HAP-1 (cell line): ENCODE data around the gene YES1.
"Not testable (repeated sequence)": the region's sequence is repeated elsewhere in the genome, so short reads cannot be mapped to it uniquely, and the experiment has no call there.

Experiments
- DNase-seq, 2 experiments: peaks; one replicate each; pipeline ENCODE4 v3.0.0-alpha.2; 2016 to 2020; ENCODE audit warnings: low spot score in 2 of 2
- H3K27me3 ChIP-seq: fragments of 250-450 bp; sonication (Bioruptor Pico); 2 replicates; pipeline ENCODE4 v1.5.1; 2020; ENCODE audit warnings: low read depth, mild to moderate bottlenecking, moderate library complexity
- H3K36me3 ChIP-seq: fragments of 250-450 bp; sonication (Bioruptor Pico); replicated peaks from 2 replicates; pipeline ENCODE4 v1.5.1; 2020; ENCODE audit warnings: mild to moderate bottlenecking
- H3K4me1 ChIP-seq: fragments of 250-450 bp; sonication (Bioruptor Pico); 2 replicates; pipeline ENCODE4 v1.5.1; 2020; ENCODE audit warnings: mild to moderate bottlenecking
- H3K4me3 ChIP-seq: fragments of 250-450 bp; sonication (Bioruptor Pico); 2 replicates; pipeline ENCODE4 v1.5.1; 2020; ENCODE audit warnings: mild to moderate bottlenecking, moderate library complexity
- H3K9me3 ChIP-seq: fragments of 250-450 bp; sonication (Bioruptor Pico); 2 replicates; pipeline ENCODE4 v1.5.1; 2020; ENCODE audit warnings: mild to moderate bottlenecking, moderate library complexity
- in situ Hi-C: fragments of 300-500 bp; cut with MboI; formaldehyde crosslinking; loops from 3 replicates; pipeline ENCODE4 v1.14.3; 2020; ENCODE audit warnings: low sequenced_read_pairs, inconsistent platforms, mixed read lengths

The YES1 gene

DNA sequence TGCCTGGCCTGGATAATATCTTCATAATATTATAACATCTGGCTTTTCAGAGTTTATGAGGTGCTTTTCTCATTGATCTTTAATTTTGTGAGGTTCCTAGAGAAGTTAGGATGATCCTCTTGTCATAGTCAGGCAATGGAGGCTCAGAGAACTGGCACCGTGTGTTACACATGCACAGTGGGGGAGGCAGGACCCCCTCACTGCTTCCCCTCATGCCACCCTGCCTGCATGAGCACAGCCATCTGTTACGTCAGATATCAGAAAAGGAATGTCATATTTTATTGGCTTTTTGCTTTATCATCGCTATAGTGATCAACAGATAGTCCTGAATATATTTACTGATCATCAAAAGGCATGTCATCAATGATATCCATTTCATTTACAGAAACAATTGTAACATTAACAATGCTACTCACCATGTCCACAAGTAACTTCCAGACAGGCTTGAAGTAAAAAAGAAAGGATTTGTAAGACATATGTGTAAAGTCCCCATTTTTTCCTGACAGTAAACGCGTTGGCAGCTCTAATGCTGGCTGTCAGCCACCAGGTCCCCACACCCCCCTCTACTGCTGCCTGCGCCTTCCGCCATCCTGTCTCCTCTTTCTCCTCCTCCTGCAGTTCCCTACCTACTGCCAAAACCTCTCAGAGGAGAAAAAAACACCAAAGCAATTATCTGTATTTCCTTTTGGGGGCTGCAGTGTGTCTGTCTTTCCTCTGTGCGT, 118.4 kb downstream of the YES1 start:
- H3K4me1 ChIP-seq = no peaks in the 10 kb centered on the region
- H3K4me3 ChIP-seq = no peak overlapping the region
- H3K9me3 ChIP-seq = no peaks in the 10 kb centered on the region
- in situ Hi-C loops = no loop called here
- no peaks in the 10 kb centered on the region for H3K27me3 ChIP-seq
- peaks cover 81% of the 10 kb centered on the region for H3K36me3 ChIP-seq
- DNase-seq = no peak

DNA sequence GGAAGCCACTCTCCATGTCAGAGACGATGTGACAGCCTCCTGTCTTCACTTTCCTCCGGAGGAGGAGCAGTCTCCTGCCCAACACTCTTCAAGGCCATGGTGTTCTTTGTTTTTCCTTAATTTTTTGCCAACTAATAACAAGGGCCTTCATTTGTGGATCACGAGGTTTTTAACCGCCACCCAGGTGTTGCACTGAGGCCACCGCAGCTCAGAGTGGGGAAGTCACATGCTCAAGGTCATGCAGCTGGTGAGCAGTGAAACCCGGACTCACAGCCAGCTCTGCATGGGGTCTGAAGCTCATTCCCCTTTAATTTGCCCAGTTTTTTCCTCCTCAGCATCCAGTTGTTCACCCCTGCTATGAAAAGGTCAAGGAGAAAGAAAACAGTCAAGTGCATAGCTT, 119.2 kb downstream of the YES1 start:
- Histone ChIP-seq H3K4me3 (no peak overlapping the region), H3K36me3 (peaks cover 78% of the 10 kb centered on the region), H3K27me3 (no peaks in the 10 kb centered on the region), H3K4me1 (no peaks in the 10 kb centered on the region), H3K9me3 (no peaks in the 10 kb centered on the region)
- no peak for DNase-seq
- in situ Hi-C loops = no loop called here

DNA sequence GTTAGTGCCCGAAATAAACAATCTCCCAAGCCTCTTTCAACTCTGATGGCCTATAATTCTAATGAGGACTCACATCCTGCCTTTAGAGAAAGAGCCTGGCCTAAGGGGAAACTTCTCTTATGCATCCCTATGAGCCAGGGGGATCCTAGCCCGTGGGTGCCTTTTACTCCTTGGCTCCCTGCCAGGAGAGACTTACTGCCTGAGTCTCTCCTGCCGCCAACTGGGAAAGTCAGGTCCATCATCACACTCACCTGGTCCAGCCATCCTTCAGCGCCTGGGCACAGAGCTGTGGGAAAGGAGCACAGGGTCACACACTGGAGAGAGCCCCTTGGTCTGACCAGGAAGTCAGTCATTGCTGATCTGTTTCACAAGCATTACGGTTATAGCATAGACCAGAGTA, 123.7 kb downstream of the YES1 start:
- no peaks in the 10 kb centered on the region for H3K27me3 ChIP-seq
- peaks cover 76% of the 10 kb centered on the region for H3K36me3 ChIP-seq
- H3K4me3 ChIP-seq = no peak overlapping the region
- in situ Hi-C loops = no loop called here
- DNase-seq = no peak
- H3K4me1 ChIP-seq = no peaks in the 10 kb centered on the region
- H3K9me3 ChIP-seq = no peaks in the 10 kb centered on the region

DNA sequence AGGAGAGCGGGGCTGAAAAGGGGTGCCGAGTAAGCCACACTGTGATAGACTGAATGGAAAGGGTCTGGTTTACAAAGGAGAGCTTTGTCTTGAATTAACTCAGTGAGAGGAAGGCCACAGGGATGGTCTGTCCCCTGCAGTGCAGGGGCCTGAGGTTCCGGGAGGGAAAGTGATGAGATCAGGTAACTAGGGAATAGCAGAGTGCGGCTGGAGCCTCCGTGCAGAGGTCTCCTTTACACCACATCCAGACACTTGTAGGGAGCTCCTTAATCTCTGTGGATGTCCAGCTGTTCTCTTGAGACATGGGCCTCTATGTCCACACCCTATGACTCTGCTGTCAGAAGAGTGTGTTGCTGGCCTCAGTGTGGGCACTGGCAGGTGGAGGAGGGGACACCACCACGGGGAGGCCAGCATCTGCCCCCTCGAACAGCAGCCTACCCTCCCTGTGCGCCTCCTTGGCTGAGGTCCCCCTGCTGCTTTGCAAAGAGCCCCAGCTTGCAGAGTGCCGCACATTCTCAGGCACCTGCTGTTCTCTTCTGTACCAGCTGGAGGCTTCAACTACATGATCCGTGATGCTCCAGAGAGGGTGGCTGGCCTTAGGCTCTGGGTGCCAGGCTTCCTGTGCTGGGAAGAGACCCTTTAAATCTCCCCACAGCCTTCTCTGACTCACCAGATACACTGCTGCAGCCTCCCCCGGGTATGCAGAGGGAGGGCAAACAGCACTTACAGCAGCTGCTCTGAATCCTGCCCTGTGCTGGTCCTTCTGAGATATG, 125.5 kb downstream of the YES1 start:
- H3K9me3 ChIP-seq = no peaks in the 10 kb centered on the region
- in situ Hi-C loops = no loop called here
- peaks cover 74% of the 10 kb centered on the region for H3K36me3 ChIP-seq
- no peaks in the 10 kb centered on the region for H3K4me1 ChIP-seq
- no peak overlapping the region for H3K4me3 ChIP-seq
- DNase-seq = no peak
- no peaks in the 10 kb centered on the region for H3K27me3 ChIP-seq

DNA sequence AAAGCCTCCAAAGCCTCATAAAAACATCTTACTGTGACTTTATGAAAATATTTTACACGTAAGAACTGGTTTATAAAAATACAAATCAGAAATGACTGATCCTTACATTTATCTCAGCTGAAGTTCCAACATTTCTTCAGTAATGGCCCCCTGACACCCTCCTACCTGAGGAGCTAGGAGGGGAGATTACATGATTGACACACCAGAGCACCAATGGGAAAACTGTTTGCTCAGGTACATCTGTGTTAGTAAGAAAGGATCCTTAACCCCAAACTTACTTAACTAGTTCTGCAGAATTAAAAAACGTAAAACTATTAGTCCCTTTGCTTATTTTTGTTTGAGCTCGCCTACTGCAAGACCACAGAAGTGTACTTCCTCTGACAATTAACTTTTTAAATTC, 126.6 kb downstream of the YES1 start:
- Histone ChIP-seq H3K4me3 (no peak overlapping the region), H3K36me3 (peaks cover 71% of the 10 kb centered on the region), H3K27me3 (no peaks in the 10 kb centered on the region), H3K4me1 (no peaks in the 10 kb centered on the region), H3K9me3 (no peaks in the 10 kb centered on the region)
- in situ Hi-C loops = no loop called here
- no peak for DNase-seq

DNA sequence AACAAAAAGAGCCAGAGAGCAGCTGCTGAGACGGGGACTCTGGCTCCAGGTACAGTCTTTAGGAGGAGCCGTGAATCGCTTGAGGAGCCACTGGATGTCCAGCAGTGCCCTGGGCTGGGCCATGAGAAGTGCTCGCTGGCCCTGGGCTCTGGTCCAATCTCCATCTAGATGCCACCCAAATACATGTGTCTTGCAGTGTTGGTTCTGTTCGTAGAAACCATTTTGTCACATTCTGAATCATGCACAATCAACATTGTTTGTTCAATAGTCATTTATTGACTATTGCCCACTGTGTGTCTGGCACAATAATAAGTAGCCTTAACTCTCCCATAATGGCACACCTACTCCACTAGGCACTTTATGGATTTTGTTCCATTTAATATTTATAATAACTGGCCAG, 128.5 kb downstream of the YES1 start:
- H3K4me1 ChIP-seq = no peaks in the 10 kb centered on the region
- peaks cover 64% of the 10 kb centered on the region for H3K36me3 ChIP-seq
- DNase-seq = no peak
- in situ Hi-C loops = no loop called here
- no peak overlapping the region for H3K4me3 ChIP-seq
- no peaks in the 10 kb centered on the region for H3K9me3 ChIP-seq
- no peaks in the 10 kb centered on the region for H3K27me3 ChIP-seq

DNA sequence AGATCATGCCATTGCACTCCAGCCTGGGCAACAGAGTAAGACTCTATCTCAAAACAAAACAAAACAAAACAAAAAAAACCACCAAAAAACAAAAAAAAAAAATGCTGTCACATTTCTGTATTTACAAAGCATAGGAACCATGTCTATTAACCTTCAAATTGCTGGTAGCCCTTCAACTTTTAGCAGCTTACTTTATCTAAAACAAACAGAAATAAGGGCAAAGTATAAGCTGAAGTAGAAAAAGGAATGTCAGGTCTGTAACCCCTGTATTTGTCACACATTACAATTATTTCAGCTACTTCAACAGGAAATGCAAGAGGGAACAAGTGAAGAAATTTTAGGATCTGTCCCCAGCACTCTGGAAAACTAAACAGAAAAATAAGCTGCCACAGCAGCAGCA, 129.2 kb downstream of the YES1 start:
- Histone ChIP-seq H3K4me3 (no peak overlapping the region), H3K36me3 (peaks cover 67% of the 10 kb centered on the region), H3K4me1 (no peaks in the 10 kb centered on the region), H3K27me3 (no peaks in the 10 kb centered on the region), H3K9me3 (no peaks in the 10 kb centered on the region)
- DNase-seq = no peak
- in situ Hi-C loops = no loop called here

DNA sequence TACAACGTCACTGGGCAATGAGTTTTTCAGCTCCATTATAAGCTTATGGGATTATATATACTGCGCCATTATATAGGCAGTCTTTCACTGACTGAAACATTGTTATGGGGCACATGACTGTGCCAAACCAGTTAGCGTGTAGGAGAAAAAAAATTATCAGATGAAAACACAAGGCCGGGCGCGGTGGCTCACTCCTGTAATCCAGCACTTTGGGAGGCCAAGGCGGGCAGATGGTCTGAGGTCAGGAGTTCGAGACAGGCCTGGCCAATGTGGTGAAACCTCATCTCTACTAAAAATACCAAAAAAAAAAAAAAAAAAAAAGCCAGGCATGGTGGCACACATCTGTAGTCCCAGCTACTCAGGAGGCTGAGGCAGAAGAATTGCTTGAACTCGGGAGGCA, 129.6 kb downstream of the YES1 start:
- H3K27me3 ChIP-seq, DNase-seq, H3K4me1 ChIP-seq, H3K4me3 ChIP-seq, H3K9me3 ChIP-seq, in situ Hi-C loops: not testable (repeated sequence)
- peaks cover 67% of the 10 kb centered on the region for H3K36me3 ChIP-seq

DNA sequence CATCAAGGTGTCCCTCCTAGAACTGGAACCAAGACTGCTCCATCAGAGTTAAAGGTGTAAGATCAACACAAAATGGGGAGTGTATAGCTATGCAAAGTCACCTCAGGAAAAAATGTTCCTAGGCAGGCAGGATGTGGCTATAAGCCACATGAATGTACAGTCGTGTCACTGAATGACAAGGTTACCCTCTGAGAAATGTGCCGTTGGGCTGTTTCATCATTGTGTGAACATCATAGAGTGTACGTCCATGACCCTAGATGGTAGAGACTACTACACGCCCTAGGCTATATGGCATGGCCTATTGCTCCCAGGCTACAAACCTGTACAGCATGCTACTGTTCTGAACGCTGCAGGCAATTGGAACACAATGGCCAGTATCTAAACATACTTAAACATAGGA, 130.1 kb downstream of the YES1 start:
- Histone ChIP-seq H3K4me3 (no peak overlapping the region), H3K27me3 (no peaks in the 10 kb centered on the region), H3K4me1 (no peaks in the 10 kb centered on the region), H3K9me3 (no peaks in the 10 kb centered on the region), H3K36me3 (peaks cover 69% of the 10 kb centered on the region)
- in situ Hi-C loops = no loop called here
- DNase-seq = peak in 1 of 2 experiments; percentile 1

DNA sequence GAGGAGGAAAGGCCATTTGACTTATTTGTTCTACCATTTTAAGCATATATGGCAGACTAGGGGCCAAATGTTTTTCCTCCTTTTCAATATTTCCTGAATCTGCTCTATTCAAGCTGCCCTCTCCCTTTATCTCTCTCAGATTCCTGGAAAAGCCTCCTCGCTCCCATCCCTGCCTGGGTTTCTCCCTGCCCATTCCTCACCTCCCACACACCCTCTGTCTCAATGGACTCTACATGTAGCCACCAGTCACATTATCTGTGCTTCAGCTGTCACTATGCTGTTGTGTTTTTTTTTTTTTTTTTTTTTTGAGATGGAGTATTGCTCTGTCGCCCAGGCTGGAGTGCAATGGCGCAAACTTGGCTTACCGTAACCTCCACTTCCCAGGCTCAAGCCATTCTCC, 131.7 kb downstream of the YES1 start:
- peak in 1 of 2 experiments; percentile 2 for DNase-seq
- in situ Hi-C loops = no loop called here
- peaks cover 72% of the 10 kb centered on the region for H3K36me3 ChIP-seq
- no peak overlapping the region for H3K4me3 ChIP-seq
- H3K9me3 ChIP-seq = no peaks in the 10 kb centered on the region
- H3K27me3 ChIP-seq = no peaks in the 10 kb centered on the region
- no peaks in the 10 kb centered on the region for H3K4me1 ChIP-seq

DNA sequence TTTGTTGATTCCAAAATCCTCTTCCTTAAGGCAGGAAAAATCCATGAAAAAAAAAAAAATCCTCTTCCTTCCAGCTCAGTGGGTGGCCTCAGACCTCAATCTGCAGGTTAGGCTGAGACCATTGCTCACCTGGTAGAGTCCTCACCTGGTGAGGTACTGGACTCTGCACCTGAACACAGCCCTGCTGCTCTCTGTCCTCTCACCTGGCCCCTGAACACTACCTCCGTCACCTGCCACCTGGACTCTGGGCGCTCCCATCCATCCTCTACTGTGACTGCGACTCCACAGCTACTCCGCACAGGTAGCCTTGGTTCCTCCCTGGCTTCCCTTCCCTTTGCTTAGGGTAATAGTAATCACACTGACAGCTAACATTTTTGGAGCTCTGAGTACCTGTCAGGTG, 132.5 kb downstream of the YES1 start:
- Histone ChIP-seq H3K4me1 (no peaks in the 10 kb centered on the region), H3K36me3 (peaks cover 75% of the 10 kb centered on the region)
- in situ Hi-C loops = no loop called here

DNA sequence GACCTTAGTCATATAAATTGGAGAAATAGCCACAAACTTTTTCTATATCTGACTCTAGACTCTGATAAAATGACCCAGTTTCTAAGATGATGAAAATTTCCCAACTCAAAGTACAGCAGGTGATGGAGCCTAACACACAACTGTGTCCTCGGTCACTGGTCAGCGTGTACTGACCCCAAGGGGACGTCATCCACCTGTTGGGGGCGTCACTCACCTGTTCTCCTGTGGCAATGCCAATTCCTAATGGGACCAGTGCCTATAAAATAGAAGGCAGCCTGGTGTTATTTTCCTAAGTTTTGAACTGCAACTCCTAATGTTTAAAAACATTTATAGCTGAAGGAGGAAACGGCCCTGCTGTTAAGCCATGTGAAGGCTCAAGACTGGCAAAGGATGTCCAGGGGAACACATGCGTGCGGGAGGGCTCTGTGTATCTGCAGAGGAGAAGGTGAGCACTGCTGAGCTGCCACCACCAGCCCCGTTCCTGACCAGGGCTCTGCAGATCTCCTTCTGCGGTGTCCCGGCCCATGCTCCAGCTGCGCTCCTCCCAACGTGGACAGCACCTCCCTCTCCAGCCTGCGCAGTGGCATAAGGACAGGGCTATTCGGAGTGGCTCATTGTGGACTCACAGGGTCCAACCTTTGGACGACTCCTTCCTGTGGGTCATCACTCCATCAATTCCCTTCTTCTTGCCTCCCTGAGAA, 133.4 kb downstream of the YES1 start:
- Histone ChIP-seq H3K4me1 (no peaks in the 10 kb centered on the region), H3K27me3 (no peaks in the 10 kb centered on the region), H3K36me3 (peaks cover 82% of the 10 kb centered on the region), H3K4me3 (no peak overlapping the region), H3K9me3 (no peaks in the 10 kb centered on the region)
- in situ Hi-C loops = no loop called here
- DNase-seq = peak in 1 of 2 experiments; percentile 7

More for the DNA sequence above, 132.5 kb downstream of the YES1 start:
- Histone ChIP-seq H3K9me3 (no peaks in the 10 kb centered on the region), H3K27me3 (no peaks in the 10 kb centered on the region), H3K4me3 (no peak overlapping the region)
- peak in 1 of 2 experiments; percentile 5 for DNase-seq

DNA sequence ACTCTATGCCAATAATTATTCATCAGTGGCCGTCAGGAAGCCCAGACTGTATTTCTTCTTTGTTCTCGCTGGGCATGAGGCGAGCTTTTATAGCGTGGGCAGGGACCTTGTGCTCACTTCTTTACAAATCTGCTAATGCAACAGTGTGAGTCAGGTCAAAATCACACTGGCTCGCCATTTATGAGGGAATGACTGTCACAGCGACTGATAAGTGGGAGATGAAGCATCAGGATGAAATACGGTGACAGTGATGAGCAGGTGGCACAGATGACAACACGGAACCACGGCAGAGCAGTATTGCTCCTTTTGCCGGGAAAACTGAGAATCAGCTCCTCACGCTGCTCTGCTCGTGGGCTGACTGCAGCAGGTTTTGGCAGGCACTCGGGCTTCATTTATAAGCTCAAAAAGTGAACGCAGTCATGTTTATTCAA, 134.1 kb downstream of the YES1 start:
- Histone ChIP-seq H3K27me3 (no peaks in the 10 kb centered on the region), H3K9me3 (no peaks in the 10 kb centered on the region), H3K36me3 (peaks cover 81% of the 10 kb centered on the region), H3K4me3 (no peak overlapping the region), H3K4me1 (no peaks in the 10 kb centered on the region)
- peak in 1 of 2 experiments; percentile 5 for DNase-seq
- in situ Hi-C loops = no loop called here

DNA sequence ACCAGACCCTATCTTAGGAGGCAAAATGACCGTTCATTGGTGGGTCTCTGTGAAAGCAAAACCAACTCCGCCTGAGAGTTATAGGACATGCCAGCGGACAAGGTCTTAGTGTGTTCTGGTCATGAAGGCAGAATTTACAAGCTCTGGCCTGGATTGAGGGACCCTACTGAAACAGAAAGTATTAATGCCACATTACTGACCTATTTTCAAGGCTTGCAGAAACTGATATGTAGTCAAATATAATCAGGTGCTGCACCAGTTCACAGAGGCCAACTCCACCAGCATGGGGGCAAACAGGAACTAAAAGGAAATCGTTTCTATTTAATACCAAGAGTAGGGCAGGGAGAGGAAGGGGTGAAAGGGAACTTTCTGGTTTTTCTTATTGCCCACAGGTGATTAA, 134.9 kb downstream of the YES1 start:
- Histone ChIP-seq H3K9me3 (no peaks in the 10 kb centered on the region), H3K36me3 (peaks cover 83% of the 10 kb centered on the region), H3K27me3 (no peaks in the 10 kb centered on the region), H3K4me1 (no peaks in the 10 kb centered on the region), H3K4me3 (no peak overlapping the region)
- DNase-seq = peak in 1 of 2 experiments; percentile 3
- in situ Hi-C loops = no loop called here
